NK-92 treated with Interleukin-12 subunit alpha and Interleukin-12 subunit beta, amount 100 ng/mL, for 24 hours (cell line): Measurements from ENCODE around the gene HOXB6.

Source experiments
- DNase-seq: peaks from one replicate; lab custom pipeline; 2025; lab: John Stamatoyannopoulos, UW

Gene HOXB6

GRCh38 chr17:48565925-48566710 is 38.7 kb downstream of the HOXB6 start:
- no peak for DNase-seq

DNA sequence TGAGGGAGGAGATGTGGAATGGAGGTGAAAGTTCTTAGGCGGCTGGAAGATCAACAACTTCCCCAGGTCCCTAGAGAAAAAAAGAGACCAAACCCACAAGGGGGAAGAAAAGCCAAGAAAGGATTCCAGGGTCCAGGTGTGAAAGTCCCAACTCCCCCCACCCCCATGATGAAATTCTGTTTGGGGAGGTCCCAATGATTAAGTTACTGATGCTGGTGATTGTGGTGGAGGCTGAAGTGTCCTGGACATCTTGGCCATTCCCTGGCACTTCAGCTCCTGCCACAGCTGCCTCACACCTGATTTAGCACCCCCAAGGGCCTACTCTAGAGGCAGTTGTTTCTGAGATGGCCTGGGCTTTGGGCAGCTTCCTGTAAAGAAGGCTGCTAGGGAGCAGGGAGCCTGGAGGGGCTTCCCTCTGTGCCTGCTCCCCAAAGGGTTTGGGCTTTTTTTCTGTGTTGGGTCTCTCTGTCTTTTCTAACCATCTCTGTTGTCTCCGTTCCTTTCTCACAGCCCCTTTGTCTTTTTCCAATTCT is 39.7 kb downstream of the HOXB6 start:
- DNase-seq: no peak

DNA sequence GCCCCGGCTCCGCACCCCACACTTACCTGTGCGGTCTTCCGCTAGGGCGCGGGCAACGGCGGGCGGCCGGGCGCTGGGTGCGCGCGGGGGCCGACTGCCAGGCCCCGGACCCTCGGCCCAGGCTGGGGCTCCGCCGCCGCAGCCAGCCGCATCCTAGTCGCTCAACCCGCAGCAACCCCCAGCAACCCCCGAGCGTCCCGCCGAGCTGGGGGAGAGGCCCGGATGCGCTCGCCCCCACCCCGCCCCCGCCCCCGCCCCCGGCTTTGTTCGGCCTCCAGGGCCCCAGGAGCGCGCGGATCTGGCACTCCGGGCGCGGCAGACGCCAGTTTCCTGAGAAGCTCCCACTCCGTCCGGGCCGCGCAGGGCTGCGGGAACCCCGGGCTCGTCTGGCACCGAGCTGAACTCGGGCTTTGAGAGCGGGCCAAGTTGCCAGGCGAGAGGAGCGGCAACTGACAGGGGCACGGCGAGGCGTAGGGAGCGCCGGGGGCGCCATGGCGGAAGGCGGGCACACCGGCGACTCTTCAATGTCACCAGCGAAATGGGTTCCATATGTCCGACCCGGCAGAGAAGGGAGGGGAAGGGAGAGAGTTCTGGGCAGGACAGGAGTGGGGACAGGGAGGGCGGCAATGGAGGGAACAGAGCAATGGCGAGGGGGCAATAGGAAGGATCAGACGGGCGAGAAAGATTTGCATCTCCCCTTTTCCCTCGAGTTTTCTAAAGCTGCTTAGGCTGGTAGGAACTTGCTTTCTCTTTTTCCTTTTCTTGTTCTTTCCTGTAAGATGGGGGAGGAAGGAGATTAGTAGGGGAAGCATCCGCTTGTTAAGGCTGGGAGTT is 40.4 kb downstream of the HOXB6 start:
- no peak for DNase-seq

DNA sequence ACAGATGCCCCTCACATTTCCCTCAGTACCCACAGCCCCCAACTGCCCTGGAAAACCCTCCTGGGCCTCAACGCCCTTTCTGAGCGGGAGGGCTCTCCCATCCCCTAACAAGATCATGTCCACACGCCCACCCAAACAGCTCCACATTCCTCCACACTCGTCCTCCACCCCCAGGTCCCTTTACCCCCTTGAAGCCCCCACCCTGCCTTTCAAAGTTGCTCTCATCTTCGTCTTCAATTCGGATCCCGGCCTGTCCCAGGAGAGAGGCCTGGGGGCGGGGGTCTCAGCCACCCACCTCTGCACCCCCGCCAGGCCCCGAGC is 41.0 kb downstream of the HOXB6 start:
- no peak for DNase-seq

DNA sequence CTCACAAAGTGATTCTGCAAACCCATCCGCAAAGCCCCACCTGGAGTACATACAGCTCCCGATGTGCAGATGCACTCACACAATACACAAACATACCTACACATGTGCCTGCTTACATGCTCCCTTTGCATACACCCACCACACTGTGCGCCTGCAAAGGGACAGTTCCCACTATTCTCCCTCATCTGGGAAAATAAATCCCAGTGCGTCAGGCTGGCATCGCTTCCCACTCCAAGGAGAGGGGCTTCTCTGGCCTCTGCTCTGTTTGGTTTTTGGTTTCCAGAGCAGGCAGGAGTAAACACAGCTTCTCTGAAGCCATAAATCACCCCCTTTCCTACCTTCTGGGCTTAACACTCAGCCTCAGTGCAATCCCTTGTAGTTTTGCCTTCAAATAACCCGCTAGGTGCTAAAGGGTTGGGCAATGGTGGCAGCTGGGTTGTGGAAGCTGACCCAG is 41.4 kb downstream of the HOXB6 start:
- DNase-seq: no peak

DNA sequence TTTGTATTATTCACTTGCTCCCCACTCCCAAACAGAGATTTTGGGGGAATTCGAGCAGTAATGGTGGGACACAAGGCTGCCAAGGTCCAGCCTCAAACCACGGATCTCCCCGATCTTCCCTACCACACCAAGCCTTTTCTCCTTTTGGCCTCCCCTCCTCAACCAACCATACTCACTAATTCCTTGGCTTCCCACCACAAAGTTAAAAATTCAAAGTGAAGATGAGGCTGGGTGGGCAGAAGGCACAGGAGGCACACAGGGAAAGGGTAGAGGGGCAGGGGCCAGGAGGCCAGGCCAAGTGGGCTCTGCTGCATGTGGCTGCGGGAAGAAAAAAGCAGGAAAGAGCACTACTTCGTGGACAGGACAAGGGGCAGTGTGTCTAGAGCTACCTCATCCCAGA is 41.9 kb downstream of the HOXB6 start:
- no peak for DNase-seq

DNA sequence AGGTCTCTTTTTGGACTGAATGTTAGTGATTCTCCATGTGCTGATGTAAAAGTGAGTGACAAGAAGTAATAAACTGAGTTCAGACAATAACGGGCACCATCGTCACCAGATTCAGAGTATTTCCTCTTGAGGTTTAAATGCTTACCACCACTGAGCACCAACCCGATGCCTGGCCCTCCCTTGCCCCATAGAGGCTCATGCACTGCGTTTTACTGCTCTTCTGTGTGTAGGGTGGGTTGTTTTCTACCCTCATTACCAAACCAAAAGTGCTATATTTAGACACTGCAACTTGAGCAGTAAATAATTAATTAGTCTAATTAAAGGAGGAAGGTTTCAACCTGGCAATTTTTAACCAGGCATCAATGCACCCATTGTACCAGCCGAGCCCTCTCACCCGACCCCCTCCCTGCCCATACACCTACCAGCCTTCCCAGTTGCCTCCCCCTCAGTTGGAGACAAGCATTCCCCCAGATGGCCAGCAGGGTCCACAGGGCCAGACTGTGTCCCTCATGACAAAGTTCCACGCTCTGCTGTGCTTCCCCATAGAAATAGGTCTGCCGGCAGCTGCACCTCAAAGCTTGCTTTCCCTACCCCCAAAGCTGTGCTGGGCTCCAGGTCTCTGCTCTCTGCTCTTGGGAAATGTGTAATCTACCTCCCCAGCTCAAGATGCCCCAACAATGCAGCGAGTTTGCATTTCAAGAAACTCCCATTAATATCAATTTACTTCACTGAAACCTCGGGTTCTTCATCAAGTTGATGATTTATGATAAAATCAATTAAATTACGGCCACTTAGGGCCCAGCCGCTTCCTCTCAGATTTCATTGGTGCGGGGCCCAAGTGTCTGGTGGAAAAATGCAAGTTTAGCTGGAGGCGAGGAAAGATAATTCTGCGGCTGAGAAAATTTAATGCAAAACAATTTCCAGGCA is 42.6 kb downstream of the HOXB6 start:
- DNase-seq: no peak

DNA sequence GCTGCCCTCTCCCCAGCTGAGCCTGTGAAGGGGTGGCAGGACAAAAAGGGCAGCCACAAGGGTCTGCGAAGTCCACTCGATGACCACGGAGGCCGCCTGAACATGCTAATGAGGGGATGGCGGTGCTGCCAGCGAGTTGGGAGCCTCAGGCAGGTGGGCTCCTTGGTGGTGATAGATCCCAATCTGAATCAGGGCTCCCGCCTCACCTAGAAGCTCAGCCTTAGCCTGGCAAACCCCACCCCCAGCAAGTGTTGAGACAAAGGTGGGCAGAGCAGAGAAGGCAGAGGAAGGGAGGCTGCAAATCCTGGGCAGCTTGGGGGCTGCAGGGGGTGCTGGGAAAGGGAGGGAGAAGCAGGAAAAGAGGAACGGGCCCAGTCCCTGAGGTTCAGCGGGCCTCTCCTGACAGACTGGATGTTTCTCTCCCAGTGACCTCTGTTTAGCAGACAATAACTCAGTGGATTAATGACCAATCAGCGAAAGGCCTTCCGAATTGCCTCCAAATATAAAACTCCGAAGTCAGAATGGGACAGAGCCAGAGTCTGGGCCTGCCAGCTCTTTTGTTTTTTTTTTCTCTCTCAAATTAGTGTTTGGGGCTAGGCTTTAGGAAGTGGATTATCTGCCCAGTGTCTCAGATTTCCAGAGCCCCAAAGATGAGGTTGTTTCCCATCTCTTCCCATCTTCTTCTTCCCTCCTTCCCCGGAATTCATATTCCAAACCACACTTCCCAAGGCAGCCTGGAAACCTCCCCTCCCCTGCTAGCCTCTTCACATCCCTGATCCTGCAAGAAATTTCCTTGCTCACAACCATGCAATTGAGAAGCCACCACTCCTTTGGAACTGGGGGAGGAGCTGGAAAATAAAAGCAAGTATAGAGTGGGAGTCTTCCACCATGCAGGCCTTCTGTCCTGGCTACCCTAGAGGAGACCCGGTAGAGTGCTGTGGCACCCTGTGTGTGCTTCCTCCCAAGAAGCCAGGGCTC is 44.7 kb downstream of the HOXB6 start:
- no peak for DNase-seq

DNA sequence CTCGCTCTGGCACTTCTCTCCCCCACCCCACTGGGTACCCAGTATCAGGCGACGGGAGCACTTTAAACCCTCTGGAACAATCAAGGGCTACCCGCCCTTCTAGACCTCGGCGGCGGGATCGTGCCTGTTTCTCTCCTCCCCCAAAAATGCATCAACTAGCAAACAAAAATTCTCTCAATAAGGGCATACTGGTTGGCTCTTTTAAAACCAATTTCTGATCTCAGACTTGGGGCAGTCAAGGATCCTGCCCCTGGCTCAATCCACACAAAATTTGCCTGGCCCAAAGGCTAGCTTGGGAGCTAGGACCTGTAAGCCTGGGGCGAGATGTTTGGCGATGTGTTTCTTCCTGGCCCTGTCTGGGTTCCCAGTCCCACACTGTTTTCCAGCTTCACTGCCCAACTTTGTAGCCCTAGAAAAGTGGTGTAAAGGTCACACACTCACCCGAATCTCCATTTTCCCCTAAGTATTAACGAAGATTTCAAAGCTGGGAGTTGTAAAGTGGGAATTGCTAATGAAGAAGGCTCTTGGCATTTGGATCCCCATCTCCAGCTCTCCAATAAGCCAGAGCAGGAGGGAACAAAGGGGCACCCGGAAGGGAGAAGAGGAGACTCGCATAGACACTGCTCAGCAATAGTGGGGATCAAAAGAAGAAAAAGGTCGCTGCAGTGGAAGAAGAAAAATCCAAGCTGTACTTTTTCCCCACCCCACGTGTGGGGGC is 45.5 kb downstream of the HOXB6 start:
- no peak for DNase-seq

DNA sequence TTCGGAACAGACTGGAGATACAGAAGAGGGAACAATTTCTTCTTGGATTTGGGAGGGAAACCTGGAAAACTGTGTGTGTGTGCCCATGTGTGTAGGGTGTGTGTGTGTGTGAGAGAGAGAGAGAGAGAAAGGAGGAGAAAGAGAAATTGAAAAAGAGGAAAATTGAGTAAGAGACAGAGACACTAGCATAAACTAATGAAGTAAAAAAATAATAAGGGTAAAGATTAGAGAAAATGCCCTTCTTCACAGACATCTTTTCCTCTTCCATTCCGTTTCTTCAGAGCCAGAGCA is 46.0 kb downstream of the HOXB6 start:
- no peak for DNase-seq

- DNase-seq: no peak
Measured at GRCh38 chr17:48558057-48558830, 46.5 kb downstream of the HOXB6 start.

- DNase-seq: no peak
Measured at GRCh38 chr17:48556576-48557401, 48.0 kb downstream of the HOXB6 start.

DNA sequence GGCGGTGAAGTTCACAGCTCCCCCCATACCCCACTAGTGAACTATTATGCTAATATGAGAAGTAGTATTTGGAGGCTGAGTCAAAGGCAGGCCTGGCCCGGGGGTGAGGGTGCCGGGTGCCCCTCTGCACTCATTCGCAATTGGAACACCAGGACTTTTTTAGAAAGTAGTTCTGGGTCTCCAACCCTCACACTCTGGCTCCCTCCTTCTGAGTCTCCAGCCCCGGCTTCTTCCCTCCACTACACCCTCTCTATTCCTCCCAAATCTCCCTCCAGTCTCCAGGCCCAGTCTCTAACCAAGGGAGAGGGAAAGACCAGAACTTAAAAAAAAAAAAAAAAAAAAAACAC is 48.6 kb downstream of the HOXB6 start:
- no peak for DNase-seq

DNA sequence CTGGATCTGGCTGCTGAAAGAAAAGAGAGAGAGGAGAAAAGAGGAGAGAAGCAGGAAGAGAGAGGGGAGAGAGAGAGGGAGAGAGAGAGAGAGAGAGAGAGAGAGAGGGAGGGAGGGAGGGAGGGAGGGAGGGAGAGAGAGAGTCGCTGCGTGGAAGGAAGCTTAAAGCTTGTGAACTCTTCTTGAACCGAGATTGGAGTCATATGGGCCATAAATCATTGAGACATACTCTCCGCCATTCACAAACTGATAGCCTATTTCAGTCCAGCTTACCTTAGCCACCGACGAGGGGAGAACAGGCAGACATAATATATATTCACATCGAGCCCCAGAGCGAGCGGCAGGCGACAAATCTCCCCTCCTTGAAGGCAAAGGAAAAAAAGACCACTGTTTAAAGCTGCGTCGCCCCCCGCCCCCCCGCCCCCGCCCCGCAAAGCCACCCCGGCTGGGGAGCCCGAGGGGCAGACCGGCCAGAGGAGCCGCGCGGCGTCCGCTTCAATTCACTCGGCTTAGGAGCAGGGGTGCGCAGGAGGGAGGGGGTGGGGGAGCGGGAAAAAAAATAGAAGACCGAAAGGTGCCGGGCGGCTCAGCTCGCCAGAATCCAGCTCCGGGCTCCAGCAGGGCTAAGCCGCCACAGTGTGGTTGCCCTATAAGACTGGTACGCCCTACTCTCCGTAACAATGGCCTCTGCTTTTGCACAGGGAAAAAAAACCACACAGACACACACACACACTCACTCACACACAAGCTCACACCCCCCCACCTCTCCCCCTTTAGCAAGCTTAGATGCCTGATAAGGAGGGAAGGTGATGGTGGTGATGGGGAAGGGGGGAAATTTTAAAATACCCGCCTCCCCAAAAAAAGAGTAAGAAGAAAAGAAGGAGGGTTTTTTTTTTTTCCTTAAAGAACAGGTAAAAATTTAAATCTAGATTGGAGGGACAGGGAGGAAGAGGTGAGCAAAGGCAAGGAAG is 49.2 kb downstream of the HOXB6 start:
- DNase-seq: no peak

GRCh38 chr17:48554412-48555257 is 50.2 kb downstream of the HOXB6 start:
- no peak for DNase-seq

- DNase-seq: no peak
Measured at GRCh38 chr17:48553826-48554225, 51.0 kb downstream of the HOXB6 start.

DNA sequence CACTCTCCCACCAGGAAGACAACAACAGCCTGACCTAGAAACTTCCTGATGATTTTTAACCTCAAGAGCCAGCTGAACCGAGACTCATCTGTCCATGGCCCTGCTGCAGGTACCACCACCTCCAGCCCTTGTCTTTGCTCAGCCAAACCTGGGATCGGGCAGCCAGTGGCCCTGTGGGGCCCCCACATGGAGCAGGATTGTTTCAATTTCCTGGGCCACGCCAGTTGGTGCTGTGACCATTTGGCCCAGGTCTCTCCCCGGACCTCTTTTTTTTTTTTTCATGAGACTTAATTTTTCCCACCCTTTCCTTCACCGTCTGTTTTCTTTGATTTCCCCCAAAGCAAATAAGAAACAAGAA is 51.6 kb downstream of the HOXB6 start:
- DNase-seq: no peak
